ENCODE data around the gene POU6F2. TPM values are rescaled to one million over a fixed set of nuclear protein-coding genes. Genes with fewer than 3 reads are reported as not detected.

POU6F2 gene
- total RNA-seq, 4 donors from 2014 or later = not detected

DNA sequence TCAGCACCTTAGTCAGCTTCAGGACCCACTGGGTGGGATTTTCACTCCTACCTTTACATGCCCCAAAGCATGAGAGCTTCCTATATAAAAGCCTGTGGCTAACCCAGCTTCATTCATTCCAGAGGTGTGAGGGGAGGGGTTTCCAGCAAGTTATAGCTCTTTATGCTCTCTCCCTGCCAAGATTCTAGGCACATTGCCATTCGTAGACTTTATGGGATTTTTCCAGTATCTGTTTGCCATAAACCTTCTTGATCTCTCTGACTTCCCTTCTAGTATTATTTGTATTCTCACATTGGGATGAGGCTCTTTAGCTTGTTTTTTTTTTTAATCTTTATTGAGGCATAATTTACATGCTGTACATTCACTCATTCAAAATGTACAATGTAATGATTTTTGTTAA lies 67.5 kb downstream of the POU6F2 start:
- WGBS = 25% methylated on average over 1 of the region's 1 CpG
- no peaks in the 10 kb centered on the region for H3K4me1 ChIP-seq
- H3K9me3 ChIP-seq = no peaks in the 10 kb centered on the region
- no peaks in the 10 kb centered on the region for H3K27me3 ChIP-seq
- no peak for DNase-seq (ENCODE audit: low spot score in 2 of 2)
- no peak overlapping the region for H3K4me3 ChIP-seq
- H3K27ac ChIP-seq = no peak overlapping the region
- no peak for TF ChIP-seq CTCF (IDR thresholded peaks at IDR 0.05)
- no peak for TF ChIP-seq EP300 (IDR thresholded peaks at IDR 0.05)
- TF ChIP-seq POLR2AphosphoS5 (IDR thresholded peaks at IDR 0.05) = no peak
- no peak for TF ChIP-seq POLR2A (IDR thresholded peaks at IDR 0.05)
- H3K36me3 ChIP-seq = no peaks in the 10 kb centered on the region

DNA sequence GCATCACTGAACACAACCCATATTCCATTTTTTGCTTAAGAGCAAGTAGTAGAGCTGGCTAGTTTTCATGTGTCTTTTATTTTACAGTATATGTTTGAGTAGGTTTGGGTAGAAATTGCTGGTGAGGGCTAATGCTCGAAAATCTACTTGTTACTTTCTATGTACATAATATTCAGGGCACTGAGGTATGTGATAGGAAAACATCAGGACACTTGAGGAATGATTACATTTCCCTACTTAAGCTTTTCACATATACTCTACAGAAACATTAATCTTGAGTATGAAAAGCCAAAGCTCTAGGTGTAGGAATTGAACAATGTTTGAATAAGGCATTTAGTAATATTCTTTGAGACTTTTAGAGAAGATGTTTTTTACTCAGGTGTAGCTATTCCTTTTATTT lies 73.6 kb downstream of the POU6F2 start:
- TF ChIP-seq POLR2AphosphoS5 (IDR thresholded peaks at IDR 0.05) = no peak
- no peak for TF ChIP-seq POLR2A (IDR thresholded peaks at IDR 0.05)
- TF ChIP-seq CTCF (IDR thresholded peaks at IDR 0.05) = no peak
- TF ChIP-seq EP300 (IDR thresholded peaks at IDR 0.05) = no peak
- H3K4me1 ChIP-seq = no peaks in the 10 kb centered on the region
- H3K4me3 ChIP-seq = no peak overlapping the region
- no peak overlapping the region for H3K27ac ChIP-seq
- no peak for DNase-seq (ENCODE audit: low spot score in 2 of 2)
- H3K27me3 ChIP-seq = no peaks in the 10 kb centered on the region
- H3K9me3 ChIP-seq = peaks cover 5% of the 10 kb centered on the region
- 81% methylated on average over 1 of the region's 1 CpG for WGBS
- H3K36me3 ChIP-seq = no peaks in the 10 kb centered on the region

GRCh38 chr7:39051707-39052106 lies 74.0 kb downstream of the POU6F2 start:
- no peak for DNase-seq (ENCODE audit: low spot score in 2 of 2)
- H3K4me1 ChIP-seq = no peaks in the 10 kb centered on the region
- no peak overlapping the region for H3K27ac ChIP-seq
- 90% methylated on average over 4 of the region's 4 CpGs for WGBS
- H3K9me3 ChIP-seq = peaks cover 5% of the 10 kb centered on the region
- TF ChIP-seq POLR2A (IDR thresholded peaks at IDR 0.05) = no peak
- H3K4me3 ChIP-seq = no peak overlapping the region
- no peaks in the 10 kb centered on the region for H3K27me3 ChIP-seq
- H3K36me3 ChIP-seq = no peaks in the 10 kb centered on the region

DNA sequence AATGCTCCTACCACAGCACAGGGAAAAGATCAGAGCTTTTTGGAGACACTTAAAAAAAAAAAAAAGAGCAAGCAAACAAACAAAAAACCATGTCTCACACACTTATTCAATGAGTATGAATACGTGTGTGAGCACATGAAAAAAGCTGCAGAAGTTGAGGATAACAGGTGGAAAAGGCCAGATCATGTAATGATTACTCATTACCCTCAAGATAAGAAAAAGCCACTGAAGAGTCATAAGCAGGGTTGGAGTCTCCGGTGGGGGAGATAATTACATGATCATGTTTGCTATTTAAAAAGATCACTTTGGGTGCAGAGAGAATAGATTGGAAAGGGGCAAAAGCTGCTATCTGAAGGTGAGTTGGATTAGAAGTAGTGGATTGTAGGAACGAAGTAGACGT lies 77.0 kb downstream of the POU6F2 start:
- Histone ChIP-seq H3K9me3 (peaks cover 5% of the 10 kb centered on the region), H3K27me3 (no peaks in the 10 kb centered on the region), H3K27ac (no peak overlapping the region), H3K4me1 (no peaks in the 10 kb centered on the region), H3K4me3 (no peak overlapping the region), H3K36me3 (no peaks in the 10 kb centered on the region)
- TF ChIP-seq POLR2A (IDR thresholded peaks at IDR 0.05) (no peak), EP300 (IDR thresholded peaks at IDR 0.05) (no peak), CTCF (IDR thresholded peaks at IDR 0.05) (no peak), POLR2AphosphoS5 (IDR thresholded peaks at IDR 0.05) (no peak)
- 62% methylated on average over 4 of the region's 4 CpGs for WGBS
- no peak for DNase-seq (ENCODE audit: low spot score in 2 of 2)

DNA sequence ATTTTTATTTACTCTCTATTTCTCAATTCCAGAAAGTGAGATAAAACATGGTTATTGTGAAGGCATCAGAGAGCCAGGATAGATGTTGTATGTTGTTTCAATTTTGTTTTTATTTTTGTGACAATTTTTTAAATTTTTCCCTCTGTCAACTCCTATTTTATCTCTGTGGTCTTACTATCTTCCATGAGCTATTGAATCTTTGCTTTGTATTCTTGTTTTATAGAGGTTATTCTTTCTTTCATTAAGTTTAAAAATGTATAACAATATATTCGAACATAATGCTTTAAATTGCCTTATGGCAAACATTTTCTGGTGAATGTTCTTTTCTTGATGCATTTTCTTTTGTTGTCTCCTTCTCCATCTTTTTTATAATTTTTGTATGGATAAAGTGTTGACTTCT lies 78.4 kb downstream of the POU6F2 start:
- TF ChIP-seq POLR2AphosphoS5 (IDR thresholded peaks at IDR 0.05) = no peak
- no peak for TF ChIP-seq EP300 (IDR thresholded peaks at IDR 0.05)
- TF ChIP-seq POLR2A (IDR thresholded peaks at IDR 0.05) = no peak
- TF ChIP-seq CTCF (IDR thresholded peaks at IDR 0.05) = no peak
- no peak for DNase-seq (ENCODE audit: low spot score in 2 of 2)
- no peaks in the 10 kb centered on the region for H3K36me3 ChIP-seq
- no peaks in the 10 kb centered on the region for H3K27me3 ChIP-seq
- no peak overlapping the region for H3K4me3 ChIP-seq
- peaks cover 5% of the 10 kb centered on the region for H3K9me3 ChIP-seq
- no peaks in the 10 kb centered on the region for H3K4me1 ChIP-seq
- H3K27ac ChIP-seq = no peak overlapping the region
- WGBS = 80% methylated on average over 1 of the region's 1 CpG

- no peaks in the 10 kb centered on the region for H3K36me3 ChIP-seq
- H3K9me3 ChIP-seq = no peaks in the 10 kb centered on the region
- H3K27me3 ChIP-seq = no peaks in the 10 kb centered on the region
- DNase-seq (ENCODE audit: low spot score in 2 of 2) = no peak
- H3K27ac ChIP-seq = no peak overlapping the region
- H3K4me3 ChIP-seq = no peak overlapping the region
- 78% methylated on average over 4 of the region's 4 CpGs for WGBS
- H3K4me1 ChIP-seq = no peaks in the 10 kb centered on the region
- no peak for TF ChIP-seq CTCF (IDR thresholded peaks at IDR 0.05)
- TF ChIP-seq POLR2AphosphoS5 (IDR thresholded peaks at IDR 0.05) = no peak
- TF ChIP-seq EP300 (IDR thresholded peaks at IDR 0.05) = no peak
- no peak for TF ChIP-seq POLR2A (IDR thresholded peaks at IDR 0.05)
Observed at GRCh38 chr7:39062811-39063210, 85.1 kb downstream of the POU6F2 start.

Data from suprapubic skin (tissue), 4 donors.